ENCODE data around the gene HERC3.

GRCh38 chr4:88675543-88675942 is 83.3 kb downstream of the HERC3 start:
- TF ChIP-seq POLR2A (IDR thresholded peaks at IDR 0.05) = no peak
- no peak for TF ChIP-seq CTCF (IDR thresholded peaks at IDR 0.05)
